GM23338 (cell line): Measurements from ENCODE around the gene MARF1. TPM values are rescaled to one million over a fixed set of nuclear protein-coding genes. Genes with fewer than 3 reads are reported as not detected.

Experiments
- ATAC-seq: fragments of 200-7000 bp; cut with Tn5 transposase; 3 replicates; pipeline ENCODE4 v1.9.1; 2020
- DNase-seq: peaks from one replicate; pipeline ENCODE4 v3.0.0-alpha.2; 2015; ENCODE audit warnings: low spot score
- H2AFZ ChIP-seq: fragments of 200-600 bp; sonication (generic); 2 replicates; pipeline ENCODE4 v1.8.0; 2016; ENCODE audit warnings: antibody characterized with exemption, mild to moderate bottlenecking, moderate library complexity
- H3F3A ChIP-seq: fragments of 200-600 bp; sonication (generic); replicated peaks from 2 replicates; pipeline ENCODE4 v1.8.0; 2017; ENCODE audit warnings: antibody characterized with exemption, mixed run types, low read depth
- H3K27ac ChIP-seq: fragments of 200-600 bp; sonication (generic); 2 replicates; pipeline ENCODE4 v1.6.1; 2016; ENCODE audit warnings: low read depth
- H3K27me3 ChIP-seq: fragments of 200-600 bp; sonication (generic); 2 replicates; pipeline ENCODE4 v1.8.0; 2016; ENCODE audit warnings: mild to moderate bottlenecking, mixed run types, moderate library complexity; ENCODE audit not compliant: insufficient read depth
- H3K36me3 ChIP-seq: fragments of 200-600 bp; sonication (generic); 2 replicates; pipeline ENCODE4 v1.8.0; 2016; ENCODE audit warnings: mild to moderate bottlenecking; ENCODE audit not compliant: insufficient read depth
- H3K4me1 ChIP-seq: fragments of 200-600 bp; sonication (generic); 2 replicates; pipeline ENCODE4 v1.8.0; 2016; ENCODE audit warnings: mild to moderate bottlenecking, moderate library complexity; ENCODE audit not compliant: insufficient read depth
- H3K4me2 ChIP-seq: fragments of 200-600 bp; sonication (generic); 2 replicates; pipeline ENCODE4 v1.7.1; 2017; ENCODE audit warnings: mixed run types
- H3K4me3 ChIP-seq: fragments of 200-600 bp; sonication (generic); 2 replicates; pipeline ENCODE4 v1.6.1; 2016; ENCODE audit warnings: mixed run types
- H3K79me2 ChIP-seq: fragments of 200-600 bp; sonication (generic); replicated peaks from 2 replicates; pipeline ENCODE4 v1.8.0; 2017; ENCODE audit warnings: mild to moderate bottlenecking; ENCODE audit not compliant: insufficient read depth
- H3K9me2 ChIP-seq: fragments of 200-600 bp; sonication (generic); 2 replicates; pipeline ENCODE4 v1.8.0; 2017; ENCODE audit not compliant: insufficient read depth
- H4K20me1 ChIP-seq: fragments of 200-600 bp; sonication (generic); replicated peaks from 2 replicates; pipeline ENCODE4 v1.8.0; 2017; ENCODE audit warnings: mild to moderate bottlenecking; ENCODE audit not compliant: insufficient read depth
- H3K27ac Mint-ChIP-seq: 2 replicates; pipeline ENCODE4 v1.8.0; 2020; ENCODE audit warnings: inconsistent platforms, mild to moderate bottlenecking, moderate library complexity, mixed read lengths
- H3K27me3 Mint-ChIP-seq: 3 replicates; pipeline ENCODE4 v1.8.0; 2022; ENCODE audit warnings: low read depth, mild to moderate bottlenecking, moderate library complexity, mixed read lengths, inconsistent platforms; ENCODE audit not compliant: insufficient read depth, poor library complexity
- H3K36me3 Mint-ChIP-seq: 3 replicates; pipeline ENCODE4 v1.8.0; 2021; ENCODE audit warnings: low read depth, mild to moderate bottlenecking, inconsistent platforms, moderate library complexity, mixed read lengths
- H3K4me1 Mint-ChIP-seq: 3 replicates; pipeline ENCODE4 v1.8.0; 2020; ENCODE audit warnings: mild to moderate bottlenecking, inconsistent platforms, mixed read lengths
- H3K4me3 Mint-ChIP-seq: 3 replicates; pipeline ENCODE4 v1.8.0; 2021; ENCODE audit warnings: moderate library complexity, mild to moderate bottlenecking, inconsistent platforms, mixed read lengths
- H3K9me3 Mint-ChIP-seq: 3 replicates; pipeline ENCODE4 v1.8.0; 2020; ENCODE audit warnings: moderate library complexity, mild to moderate bottlenecking, inconsistent platforms, mixed read lengths
- CREB1 ChIP-seq: fragments of 250-450 bp; sonication (Bioruptor Pico); IDR thresholded peaks from 2 replicates; pipeline ENCODE4 v1.5.0; 2020; ENCODE audit warnings: low read depth, mild to moderate bottlenecking, moderate library complexity
- CTCF ChIP-seq, 2 experiments: fragments of 200-600 bp in 1 of 2; sonication (generic) in 1 of 2; conservative IDR thresholded peaks; 2 replicates each; pipeline versions ENCODE4 v1.5.1 to v1.6.1; 2016 to 2017; ENCODE audit warnings: antibody characterized with exemption in 2 of 2, low read depth in 2 of 2, mild to moderate bottlenecking in 2 of 2, moderate library complexity in 1 of 2
- ETS1 ChIP-seq: IDR thresholded peaks from 2 replicates; pipeline ENCODE4 v1.6.1; 2016; ENCODE audit warnings: antibody characterized with exemption
- EZH2 ChIP-seq: fragments of 200-600 bp; sonication (generic); IDR thresholded peaks from one replicate; pipeline ENCODE4 v1.8.0; 2017; ENCODE audit warnings: antibody characterized with exemption, mild to moderate bottlenecking, low read depth; ENCODE audit not compliant: unreplicated experiment
- JUNB ChIP-seq: IDR thresholded peaks from one replicate; pipeline ENCODE4 v1.6.1; 2016; ENCODE audit warnings: antibody characterized with exemption; ENCODE audit not compliant: unreplicated experiment
- NANOG ChIP-seq: IDR thresholded peaks from 2 replicates; pipeline ENCODE4 v1.6.1; 2016; ENCODE audit warnings: antibody characterized with exemption, borderline replicate concordance
- POLR2AphosphoS5 ChIP-seq: IDR thresholded peaks from 2 replicates; pipeline ENCODE4 v1.6.1; 2016; ENCODE audit warnings: antibody characterized with exemption, low read depth
- STAT1 ChIP-seq: IDR thresholded peaks from one replicate; pipeline ENCODE4 v1.6.1; 2016; ENCODE audit warnings: antibody characterized with exemption; ENCODE audit not compliant: unreplicated experiment
- ZNF114 ChIP-seq: fragments of 250-450 bp; sonication (Bioruptor Pico); IDR thresholded peaks from 2 replicates; pipeline ENCODE4 v1.5.0; 2020; ENCODE audit warnings: mild to moderate bottlenecking, moderate library complexity
- ZNF331 ChIP-seq: fragments of 250-450 bp; sonication (Bioruptor Pico); IDR thresholded peaks from 2 replicates; pipeline ENCODE4 v1.5.0; 2020; ENCODE audit warnings: low read depth, mild to moderate bottlenecking, moderate library complexity
- polyA plus RNA-seq: library from polyadenylated mRNA; unstranded; fragments of >200 nt; fragmentation: Nextera tagmentation; extraction: Ambion mirVana; gene quantifications from 2 replicates; pipeline ENCODE4 v1.2.1, GENCODE V29; 2016
- total RNA-seq: library from RNA; depleted of rRNA; stranded (reverse); fragments of >200 nt; shearing (Covaris generic); gene quantifications from 2 replicates; pipeline ENCODE4 v1.2.3, GENCODE V29; 2014
- TF ChIP-seq, protein P1 (sequence below): IDR thresholded peaks from one replicate; pipeline ENCODE4 v1.6.1; 2018; ENCODE audit warnings: antibody characterized with exemption; ENCODE audit not compliant: unreplicated experiment
- TF ChIP-seq, protein P2 (sequence below): fragments of 250-450 bp; sonication (Bioruptor Pico); IDR thresholded peaks from 2 replicates; pipeline ENCODE4 v1.5.0; 2020; ENCODE audit warnings: mild to moderate bottlenecking, moderate library complexity

Gene MARF1
- total and polyA plus RNA-seq, 2 experiments from 2014 or later, result 8.3 to 16.0 TPM

DNA sequence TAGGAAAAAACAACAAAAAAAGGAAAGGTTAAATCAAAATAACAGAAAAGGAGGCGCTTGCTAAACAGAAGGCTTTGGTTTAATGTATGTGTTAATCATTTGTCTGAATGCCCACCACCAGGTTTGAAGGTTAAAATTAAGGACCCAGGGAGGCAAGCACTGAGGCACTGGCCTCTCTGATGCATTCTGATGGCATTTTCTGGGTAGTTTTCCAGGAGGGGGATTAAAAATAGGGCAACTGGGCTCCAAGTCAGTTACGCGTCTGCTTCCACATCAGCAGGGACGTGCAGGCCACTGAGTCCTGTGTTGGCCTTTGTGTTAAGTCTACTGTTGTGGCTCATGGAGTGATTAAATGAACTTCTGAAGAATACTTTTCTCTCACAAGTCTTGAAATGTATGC, 26.9 kb downstream of the MARF1 start:
- Mint-ChIP-seq H3K4me3 (no peak overlapping the region), H3K36me3 (peaks cover 62% of the 10 kb centered on the region), H3K27me3 (no peaks in the 10 kb centered on the region), H3K27ac (no peak overlapping the region), H3K9me3 (no peaks in the 10 kb centered on the region), H3K4me1 (no peaks in the 10 kb centered on the region)
- H4K20me1 ChIP-seq, result 0 out of 2 replicates have a peak, but pooled peaks cover 4% of the 10 kb centered on the region
- H2AFZ ChIP-seq, result no peak overlapping the region
- ATAC-seq (no peak), DNase-seq (no peak)
- TF ChIP-seq, protein P1, sequence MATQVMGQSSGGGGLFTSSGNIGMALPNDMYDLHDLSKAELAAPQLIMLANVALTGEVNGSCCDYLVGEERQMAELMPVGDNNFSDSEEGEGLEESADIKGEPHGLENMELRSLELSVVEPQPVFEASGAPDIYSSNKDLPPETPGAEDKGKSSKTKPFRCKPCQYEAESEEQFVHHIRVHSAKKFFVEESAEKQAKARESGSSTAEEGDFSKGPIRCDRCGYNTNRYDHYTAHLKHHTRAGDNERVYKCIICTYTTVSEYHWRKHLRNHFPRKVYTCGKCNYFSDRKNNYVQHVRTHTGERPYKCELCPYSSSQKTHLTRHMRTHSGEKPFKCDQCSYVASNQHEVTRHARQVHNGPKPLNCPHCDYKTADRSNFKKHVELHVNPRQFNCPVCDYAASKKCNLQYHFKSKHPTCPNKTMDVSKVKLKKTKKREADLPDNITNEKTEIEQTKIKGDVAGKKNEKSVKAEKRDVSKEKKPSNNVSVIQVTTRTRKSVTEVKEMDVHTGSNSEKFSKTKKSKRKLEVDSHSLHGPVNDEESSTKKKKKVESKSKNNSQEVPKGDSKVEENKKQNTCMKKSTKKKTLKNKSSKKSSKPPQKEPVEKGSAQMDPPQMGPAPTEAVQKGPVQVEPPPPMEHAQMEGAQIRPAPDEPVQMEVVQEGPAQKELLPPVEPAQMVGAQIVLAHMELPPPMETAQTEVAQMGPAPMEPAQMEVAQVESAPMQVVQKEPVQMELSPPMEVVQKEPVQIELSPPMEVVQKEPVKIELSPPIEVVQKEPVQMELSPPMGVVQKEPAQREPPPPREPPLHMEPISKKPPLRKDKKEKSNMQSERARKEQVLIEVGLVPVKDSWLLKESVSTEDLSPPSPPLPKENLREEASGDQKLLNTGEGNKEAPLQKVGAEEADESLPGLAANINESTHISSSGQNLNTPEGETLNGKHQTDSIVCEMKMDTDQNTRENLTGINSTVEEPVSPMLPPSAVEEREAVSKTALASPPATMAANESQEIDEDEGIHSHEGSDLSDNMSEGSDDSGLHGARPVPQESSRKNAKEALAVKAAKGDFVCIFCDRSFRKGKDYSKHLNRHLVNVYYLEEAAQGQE, result no peak
- TF ChIP-seq, protein P2, sequence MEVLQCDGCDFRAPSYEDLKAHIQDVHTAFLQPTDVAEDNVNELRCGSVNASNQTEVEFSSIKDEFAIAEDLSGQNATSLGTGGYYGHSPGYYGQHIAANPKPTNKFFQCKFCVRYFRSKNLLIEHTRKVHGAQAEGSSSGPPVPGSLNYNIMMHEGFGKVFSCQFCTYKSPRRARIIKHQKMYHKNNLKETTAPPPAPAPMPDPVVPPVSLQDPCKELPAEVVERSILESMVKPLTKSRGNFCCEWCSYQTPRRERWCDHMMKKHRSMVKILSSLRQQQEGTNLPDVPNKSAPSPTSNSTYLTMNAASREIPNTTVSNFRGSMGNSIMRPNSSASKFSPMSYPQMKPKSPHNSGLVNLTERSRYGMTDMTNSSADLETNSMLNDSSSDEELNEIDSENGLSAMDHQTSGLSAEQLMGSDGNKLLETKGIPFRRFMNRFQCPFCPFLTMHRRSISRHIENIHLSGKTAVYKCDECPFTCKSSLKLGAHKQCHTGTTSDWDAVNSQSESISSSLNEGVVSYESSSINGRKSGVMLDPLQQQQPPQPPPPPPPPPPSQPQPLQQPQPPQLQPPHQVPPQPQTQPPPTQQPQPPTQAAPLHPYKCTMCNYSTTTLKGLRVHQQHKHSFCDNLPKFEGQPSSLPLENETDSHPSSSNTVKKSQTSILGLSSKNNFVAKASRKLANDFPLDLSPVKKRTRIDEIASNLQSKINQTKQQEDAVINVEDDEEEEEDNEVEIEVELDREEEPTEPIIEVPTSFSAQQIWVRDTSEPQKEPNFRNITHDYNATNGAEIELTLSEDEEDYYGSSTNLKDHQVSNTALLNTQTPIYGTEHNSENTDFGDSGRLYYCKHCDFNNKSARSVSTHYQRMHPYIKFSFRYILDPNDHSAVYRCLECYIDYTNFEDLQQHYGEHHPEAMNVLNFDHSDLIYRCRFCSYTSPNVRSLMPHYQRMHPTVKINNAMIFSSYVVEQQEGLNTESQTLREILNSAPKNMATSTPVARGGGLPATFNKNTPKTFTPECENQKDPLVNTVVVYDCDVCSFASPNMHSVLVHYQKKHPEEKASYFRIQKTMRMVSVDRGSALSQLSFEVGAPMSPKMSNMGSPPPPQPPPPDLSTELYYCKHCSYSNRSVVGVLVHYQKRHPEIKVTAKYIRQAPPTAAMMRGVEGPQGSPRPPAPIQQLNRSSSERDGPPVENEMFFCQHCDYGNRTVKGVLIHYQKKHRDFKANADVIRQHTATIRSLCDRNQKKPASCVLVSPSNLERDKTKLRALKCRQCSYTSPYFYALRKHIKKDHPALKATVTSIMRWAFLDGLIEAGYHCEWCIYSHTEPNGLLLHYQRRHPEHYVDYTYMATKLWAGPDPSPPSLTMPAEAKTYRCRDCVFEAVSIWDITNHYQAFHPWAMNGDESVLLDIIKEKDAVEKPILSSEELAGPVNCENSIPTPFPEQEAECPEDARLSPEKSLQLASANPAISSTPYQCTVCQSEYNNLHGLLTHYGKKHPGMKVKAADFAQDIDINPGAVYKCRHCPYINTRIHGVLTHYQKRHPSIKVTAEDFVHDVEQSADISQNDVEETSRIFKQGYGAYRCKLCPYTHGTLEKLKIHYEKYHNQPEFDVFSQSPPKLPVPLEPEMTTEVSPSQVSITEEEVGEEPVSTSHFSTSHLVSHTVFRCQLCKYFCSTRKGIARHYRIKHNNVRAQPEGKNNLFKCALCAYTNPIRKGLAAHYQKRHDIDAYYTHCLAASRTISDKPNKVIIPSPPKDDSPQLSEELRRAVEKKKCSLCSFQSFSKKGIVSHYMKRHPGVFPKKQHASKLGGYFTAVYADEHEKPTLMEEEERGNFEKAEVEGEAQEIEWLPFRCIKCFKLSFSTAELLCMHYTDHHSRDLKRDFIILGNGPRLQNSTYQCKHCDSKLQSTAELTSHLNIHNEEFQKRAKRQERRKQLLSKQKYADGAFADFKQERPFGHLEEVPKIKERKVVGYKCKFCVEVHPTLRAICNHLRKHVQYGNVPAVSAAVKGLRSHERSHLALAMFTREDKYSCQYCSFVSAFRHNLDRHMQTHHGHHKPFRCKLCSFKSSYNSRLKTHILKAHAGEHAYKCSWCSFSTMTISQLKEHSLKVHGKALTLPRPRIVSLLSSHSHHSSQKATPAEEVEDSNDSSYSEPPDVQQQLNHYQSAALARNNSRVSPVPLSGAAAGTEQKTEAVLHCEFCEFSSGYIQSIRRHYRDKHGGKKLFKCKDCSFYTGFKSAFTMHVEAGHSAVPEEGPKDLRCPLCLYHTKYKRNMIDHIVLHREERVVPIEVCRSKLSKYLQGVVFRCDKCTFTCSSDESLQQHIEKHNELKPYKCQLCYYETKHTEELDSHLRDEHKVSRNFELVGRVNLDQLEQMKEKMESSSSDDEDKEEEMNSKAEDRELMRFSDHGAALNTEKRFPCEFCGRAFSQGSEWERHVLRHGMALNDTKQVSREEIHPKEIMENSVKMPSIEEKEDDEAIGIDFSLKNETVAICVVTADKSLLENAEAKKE (CRISPR knock-in tag), result no peak
- no peak for TF ChIP-seq CREB1 (CRISPR knock-in tag)
- no peak for TF ChIP-seq EZH2
- TF ChIP-seq POLR2AphosphoS5, result no peak
- no peak for TF ChIP-seq ETS1
- TF ChIP-seq CTCF (conservative IDR thresholded peaks at IDR 0.05; ENCODE audit: low read depth in 2 of 2), result no peak
- TF ChIP-seq NANOG, result no peak
- TF ChIP-seq STAT1, result no peak
- no peak for TF ChIP-seq ZNF114
- no peak for TF ChIP-seq JUNB
- no peak for TF ChIP-seq ZNF331
- no peak overlapping the region for H3K4me2 ChIP-seq
- H3K79me2 ChIP-seq, result no peaks in the 10 kb centered on the region
- no peak overlapping the region for H3K27ac ChIP-seq
- no peaks in the 10 kb centered on the region for H3K27me3 ChIP-seq
- H3K4me3 ChIP-seq, result no peak overlapping the region
- no peaks in the 10 kb centered on the region for H3K9me2 ChIP-seq
- no peaks in the 10 kb centered on the region for H3K4me1 ChIP-seq
- H3F3A ChIP-seq, result no peaks in the 10 kb centered on the region
- peaks cover 25% of the 10 kb centered on the region for H3K36me3 ChIP-seq
